Fibroblast of villous mesenchyme (primary cell): ENCODE data around the gene ROR1. TPM values are rescaled to one million over a fixed set of nuclear protein-coding genes. Genes with fewer than 3 reads are reported as not detected.
A peak's percentile ranks its signal among the peaks of the same experiment; 100 is the strongest.

Source experiments
- DNase-seq: peaks from one replicate; pipeline ENCODE4 v3.0.0-alpha.2; 2010; ENCODE audit warnings: low read depth
- H3K4me3 ChIP-seq: 2 replicates; pipeline ENCODE4 v1.5.1; 2011; ENCODE audit warnings: low read depth, mild to moderate bottlenecking, low read length
- CTCF ChIP-seq: IDR thresholded peaks from 2 replicates; pipeline ENCODE4 v1.5.1; 2012; ENCODE audit warnings: low read depth, mild to moderate bottlenecking, low read length; ENCODE audit not compliant: insufficient read depth
- total RNA-seq: library from RNA; depleted of rRNA; stranded (reverse); fragments of >200 nt; gene quantifications from 2 replicates; pipeline ENCODE4 v1.2.3, GENCODE V29; 2012

Gene ROR1
- total RNA-seq, 1 donor, result 8.6 TPM

GRCh38 chr1:63757334-63757733 lies 16.5 kb upstream of the ROR1 start:
- TF ChIP-seq CTCF, result no peak
- DNase-seq, result peak; percentile 21
- no peak overlapping the region for H3K4me3 ChIP-seq

GRCh38 chr1:63758791-63759190 lies 15.0 kb upstream of the ROR1 start:
- no peak for TF ChIP-seq CTCF
- no peak overlapping the region for H3K4me3 ChIP-seq
- no peak for DNase-seq

- TF ChIP-seq CTCF, result no peak
- DNase-seq, result no peak
- H3K4me3 ChIP-seq, result no peak overlapping the region
Observed at GRCh38 chr1:63759778-63760177, 14.0 kb upstream of the ROR1 start.

GRCh38 chr1:63770381-63770780 lies 3.4 kb upstream of the ROR1 start:
- no peak for TF ChIP-seq CTCF
- H3K4me3 ChIP-seq, result no peak overlapping the region
- no peak for DNase-seq

- no peak overlapping the region for H3K4me3 ChIP-seq
- DNase-seq, result no peak
- TF ChIP-seq CTCF, result no peak
Observed at GRCh38 chr1:63772201-63772600, 1.6 kb upstream of the ROR1 start.

GRCh38 chr1:63772876-63773275 lies 941 bp upstream of the ROR1 start:
- no peak for DNase-seq
- no peak overlapping the region for H3K4me3 ChIP-seq
- TF ChIP-seq CTCF, result no peak

- peak overlapping the region; percentile 82 for H3K4me3 ChIP-seq
Observed at GRCh38 chr1:63773496-63773814, 362 bp upstream of the ROR1 start.

More at GRCh38 chr1:63773496-63773814, 362 bp upstream of the ROR1 start:
- no peak for TF ChIP-seq CTCF
- no peak for DNase-seq
